ENCODE measurements around the gene DSCAM.
"Not testable (repeated sequence)": the region's sequence is repeated elsewhere in the genome, so short reads cannot be mapped to it uniquely, and the experiment has no call there.

DSCAM gene

GRCh38 chr21:40355076-40355475 is 491.9 kb downstream of the DSCAM start:
- no peak for DNase-seq

GRCh38 chr21:40351006-40351405 is 496.0 kb downstream of the DSCAM start:
- DNase-seq: no peak

- no peak for DNase-seq
Observed at GRCh38 chr21:40349591-40349990, 497.4 kb downstream of the DSCAM start.

GRCh38 chr21:40345711-40346321 is 501.1 kb downstream of the DSCAM start:
- no peak for DNase-seq

- no peak for DNase-seq
Observed at GRCh38 chr21:40340357-40340756, 506.6 kb downstream of the DSCAM start.

- no peak for DNase-seq
Observed at GRCh38 chr21:40339050-40339449, 507.9 kb downstream of the DSCAM start.

GRCh38 chr21:40337981-40338380 is 509.0 kb downstream of the DSCAM start:
- DNase-seq: no peak

- no peak for DNase-seq
Observed at GRCh38 chr21:40335704-40336103, 511.3 kb downstream of the DSCAM start.

GRCh38 chr21:40334159-40334558 is 512.8 kb downstream of the DSCAM start:
- DNase-seq: no peak

- no peak for DNase-seq
Observed at GRCh38 chr21:40333731-40334130, 513.2 kb downstream of the DSCAM start.

- no peak for DNase-seq
Observed at GRCh38 chr21:40331804-40332203, 515.2 kb downstream of the DSCAM start.

GRCh38 chr21:40331172-40331571 is 515.8 kb downstream of the DSCAM start:
- no peak for DNase-seq

GRCh38 chr21:40324389-40324788 is 522.6 kb downstream of the DSCAM start:
- DNase-seq: no peak

- DNase-seq: not testable (repeated sequence)
Observed at GRCh38 chr21:40320718-40321117, 526.2 kb downstream of the DSCAM start.

GRCh38 chr21:40318371-40318770 is 528.6 kb downstream of the DSCAM start:
- DNase-seq: no peak

GRCh38 chr21:40316104-40316503 is 530.9 kb downstream of the DSCAM start:
- DNase-seq: no peak

- no peak for DNase-seq
Observed at GRCh38 chr21:40315626-40316025, 531.3 kb downstream of the DSCAM start.

- no peak for DNase-seq
Observed at GRCh38 chr21:40313260-40313659, 533.7 kb downstream of the DSCAM start.

- no peak for DNase-seq
Observed at GRCh38 chr21:40300300-40300699, 546.7 kb downstream of the DSCAM start.

- no peak for DNase-seq
Observed at GRCh38 chr21:40299451-40299850, 547.5 kb downstream of the DSCAM start.

GRCh38 chr21:40294345-40294744 is 552.6 kb downstream of the DSCAM start:
- no peak for DNase-seq

- no peak for DNase-seq
Observed at GRCh38 chr21:40291560-40291959, 555.4 kb downstream of the DSCAM start.

GRCh38 chr21:40284409-40284808 is 562.5 kb downstream of the DSCAM start:
- no peak for DNase-seq

- DNase-seq: no peak
Observed at GRCh38 chr21:40282912-40283886, 563.8 kb downstream of the DSCAM start.
